ENCODE measurements around the gene PLPPR1.

DNA sequence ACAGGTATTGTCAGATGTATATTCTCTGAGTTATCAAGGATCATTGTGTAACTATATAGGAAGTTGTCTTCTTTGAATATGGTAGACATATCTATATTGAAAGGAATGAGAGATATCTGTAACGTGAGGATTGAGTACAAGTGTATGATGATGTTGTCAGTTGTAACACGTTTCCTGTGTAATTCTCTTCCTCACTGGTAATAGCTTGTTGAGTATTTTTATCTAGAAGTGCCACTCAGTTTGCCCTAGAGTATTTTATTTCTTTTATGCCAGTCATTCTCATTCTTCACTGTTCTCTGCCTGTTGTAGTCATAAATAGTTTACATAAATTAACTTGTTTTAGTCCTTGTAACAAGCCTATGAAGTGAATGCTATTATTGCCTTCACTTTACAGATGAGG is 184.1 kb downstream of the PLPPR1 start:
- no peak for TF ChIP-seq CTCF (IDR thresholded peaks at IDR 0.05)
- no peak for TF ChIP-seq EP300 (IDR thresholded peaks at IDR 0.05)
- no peak for TF ChIP-seq POLR2AphosphoS5 (IDR thresholded peaks at IDR 0.05)

Measured in gastroesophageal sphincter (tissue), 3 donors.